ENCODE data around the gene CRIP3. TPM values are rescaled to one million over a fixed set of nuclear protein-coding genes. Genes with fewer than 3 reads are reported as not detected.
"Not testable (repeated sequence)": the region's sequence is repeated elsewhere in the genome, so short reads cannot be mapped to it uniquely, and the experiment has no call there.

Gene CRIP3
- total RNA-seq, 1 donor from 2014 or later: not detected

- no peak for DNase-seq (ENCODE audit: low read depth in 2 of 2)
These were observed 1.1 kb downstream of the CRIP3 start for GRCh38 chr6:43307451-43308100.

- no peak for DNase-seq (ENCODE audit: low read depth in 2 of 2)
These were observed 2.5 kb downstream of the CRIP3 start for GRCh38 chr6:43306086-43306485.

GRCh38 chr6:43304882-43305281 is 3.7 kb downstream of the CRIP3 start:
- no peak for DNase-seq (ENCODE audit: low read depth in 2 of 2)

- DNase-seq (ENCODE audit: low read depth in 2 of 2): no peak
These were observed 4.3 kb downstream of the CRIP3 start for GRCh38 chr6:43304361-43304760.

GRCh38 chr6:43303751-43304331 is 4.8 kb downstream of the CRIP3 start:
- no peak for DNase-seq (ENCODE audit: low read depth in 2 of 2)

GRCh38 chr6:43303006-43303405 is 5.6 kb downstream of the CRIP3 start:
- DNase-seq (ENCODE audit: low read depth in 2 of 2): not testable (repeated sequence)

GRCh38 chr6:43302126-43302525 is 6.5 kb downstream of the CRIP3 start:
- DNase-seq (ENCODE audit: low read depth in 2 of 2): no peak

GRCh38 chr6:43301081-43301870 is 7.3 kb downstream of the CRIP3 start:
- DNase-seq (ENCODE audit: low read depth in 2 of 2): no peak

- no peak for DNase-seq (ENCODE audit: low read depth in 2 of 2)
These were observed 9.0 kb downstream of the CRIP3 start for GRCh38 chr6:43299338-43300293.

GRCh38 chr6:43298565-43299337 is 9.9 kb downstream of the CRIP3 start:
- DNase-seq (ENCODE audit: low read depth in 2 of 2): no peak

GRCh38 chr6:43297644-43298564 is 10.7 kb downstream of the CRIP3 start, which contains the start of gene SLC22A7:
Gene SLC22A7 (plus strand): TSS chr6:43298260. CDS start chr6:43298359, 99 bp downstream.
- DNase-seq (ENCODE audit: low read depth in 2 of 2): no peak

- DNase-seq (ENCODE audit: low read depth in 2 of 2): no peak
These were observed 11.7 kb downstream of the CRIP3 start for GRCh38 chr6:43296780-43297497.

- no peak for DNase-seq (ENCODE audit: low read depth in 2 of 2)
These were observed 13.2 kb downstream of the CRIP3 start for GRCh38 chr6:43295456-43295855.

GRCh38 chr6:43294536-43294935 is 14.1 kb downstream of the CRIP3 start:
- no peak for DNase-seq (ENCODE audit: low read depth in 2 of 2)

GRCh38 chr6:43293698-43294097 is 14.9 kb downstream of the CRIP3 start:
- no peak for DNase-seq (ENCODE audit: low read depth in 2 of 2)

GRCh38 chr6:43292763-43293318 is 15.8 kb downstream of the CRIP3 start:
- DNase-seq (ENCODE audit: low read depth in 2 of 2): no peak

- no peak for DNase-seq (ENCODE audit: low read depth in 2 of 2)
These were observed 16.3 kb downstream of the CRIP3 start for GRCh38 chr6:43292341-43292740.

GRCh38 chr6:43291708-43292107 is 16.9 kb downstream of the CRIP3 start:
- DNase-seq (ENCODE audit: low read depth in 2 of 2): no peak
